H1 (cell line): Measurements from ENCODE around the gene PLEKHG4. TPM values are rescaled to one million over a fixed set of nuclear protein-coding genes. Genes with fewer than 3 reads are reported as not detected.

Source experiments
- CTBP2 ChIP-seq: IDR thresholded peaks from 2 replicates; pipeline ENCODE4 v1.7.0; 2011; ENCODE audit warnings: borderline replicate concordance, mild to moderate bottlenecking, moderate library complexity, mixed read lengths, low read length; ENCODE audit not compliant: insufficient read depth, insufficient read length
- POLR2A ChIP-seq, 2 experiments: IDR thresholded peaks; 1 replicate in 1 of 2; 2 replicates in 1 of 2; pipeline ENCODE4 v1.6.1; 2011; ENCODE audit warnings: low read depth in 2 of 2, low read length in 2 of 2, mild to moderate bottlenecking in 2 of 2; ENCODE audit errors: control extremely low read depth in 1 of 2
- RFX5 ChIP-seq: IDR thresholded peaks from 2 replicates; pipeline ENCODE4 v1.6.1; 2011; ENCODE audit warnings: low read depth, low read length, improper control_type of control experiment, borderline replicate concordance
- RXRA ChIP-seq: IDR thresholded peaks from 2 replicates; pipeline ENCODE4 v1.6.1; 2011; ENCODE audit warnings: low read depth, mild to moderate bottlenecking, low read length, moderate library complexity; ENCODE audit not compliant: insufficient read depth
- TAF7 ChIP-seq: optimal IDR thresholded peaks from 2 replicates; pipeline ENCODE3; 2011; ENCODE audit warnings: low read depth, mild to moderate bottlenecking, inconsistent platforms, low read length, moderate library complexity, borderline replicate concordance
- polyA plus RNA-seq, 7 experiments: library from polyadenylated mRNA; depleted of rRNA in 3 of 7; stranded (reverse) in 5 of 7; unstranded in 2 of 7; fragments of >200 nt in 5 of 7; fragments of 200-250 nt in 2 of 7; gene quantifications; 1 replicate in 5 of 7; 2 replicates in 1 of 7; 4 replicates in 1 of 7; pipeline versions ENCODE4 v1.2.1 to v1.2.3, GENCODE V29; 2011 to 2013; ENCODE audit warnings: missing spikeins in 2 of 7, mixed read lengths in 2 of 7
- total RNA-seq: library from RNA; stranded (reverse); fragmentation: NEBNext Ultra II Directional; extraction: Animal tissue kit (Norgen Biotek cat#: 25700); gene quantifications from 2 replicates; pipeline ENCODE4 v1.2.1, GENCODE V29; 2021

PLEKHG4 gene
- total and polyA plus RNA-seq, 2 of the 8 experiments (the other 6 are each of a cell fraction or from before 2014, with no cell fraction given) = 7.7 to 11.1 TPM

DNA sequence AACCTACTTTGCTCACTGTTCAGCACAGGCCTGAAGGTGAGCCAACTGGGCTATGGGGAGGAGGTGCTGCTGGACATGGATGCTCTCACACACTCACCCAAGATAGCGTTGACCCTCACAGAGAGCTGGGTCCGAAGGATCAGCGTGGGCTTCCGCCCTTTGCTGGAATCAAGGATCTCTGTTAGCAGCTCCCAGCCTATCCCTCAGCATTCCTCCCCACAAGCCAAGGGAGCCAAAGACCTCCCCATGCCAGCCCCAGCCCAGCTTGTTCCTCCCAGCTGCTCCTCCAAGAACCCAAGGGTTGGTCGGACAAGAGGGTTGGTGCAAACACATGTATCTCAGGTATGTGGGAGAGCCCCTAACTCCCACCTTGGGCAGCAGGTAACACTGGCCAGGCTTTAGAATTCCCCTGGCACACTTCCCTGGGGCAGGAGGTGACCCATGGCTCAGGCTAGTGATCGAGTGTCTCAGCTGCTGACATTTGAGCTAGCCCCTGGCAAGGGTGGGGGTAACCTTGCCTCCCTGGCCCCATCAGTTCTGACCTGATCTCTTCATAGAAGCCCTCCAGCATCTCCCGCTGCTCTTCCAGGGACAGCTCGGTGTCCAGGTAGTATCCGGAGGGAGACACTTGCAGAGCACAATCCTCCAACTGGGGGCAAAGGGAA lies 40.4 kb upstream of the PLEKHG4 start (continued):
- TF ChIP-seq RXRA (no peak), POLR2A (IDR thresholded peaks at IDR 0.05; ENCODE audit: control extremely low read depth in 1 of 2, low read depth in 2 of 2, low read length in 2 of 2) (no peak), CTBP2 (no peak), RFX5 (no peak), TAF7 (no peak)
